H1 (cell line): ENCODE measurements around the gene ZNF414. TPM values are rescaled to one million over a fixed set of nuclear protein-coding genes. Genes with fewer than 3 reads are reported as not detected.

Experiments
- CTCF ChIA-PET: fragments of 300-600 bp; sonication (Branson Sonifier 250); formaldehyde crosslinking; loops from one replicate; lab custom pipeline; 2021; ENCODE audit not compliant: partially characterized antibody; lab: Charles Lee
- POLR2A ChIA-PET: fragments of 300-600 bp; sonication (Branson Sonifier 250); formaldehyde crosslinking; loops from one replicate; lab custom pipeline; 2021; ENCODE audit warnings: inconsistent platforms; ENCODE audit not compliant: partially characterized antibody; lab: Charles Lee
- DNase-seq, 2 experiments: peaks; one replicate each; pipeline versions ENCODE4 v3.0.0 to v3.0.0-alpha.2; 2010 to 2022; ENCODE audit warnings: low spot score in 2 of 2, low read depth in 1 of 2, mixed read lengths in 1 of 2
- FAIRE-seq: peaks from 2 replicates; lab custom pipeline; 2011; peaks lifted over from hg19 to GRCh38; lab: Jason Lieb, UNC
- H2AFZ ChIP-seq: 2 replicates; pipeline ENCODE4 v1.8.1; 2012; ENCODE audit warnings: low read length, inconsistent platforms
- H2AK5ac ChIP-seq: 2 replicates; pipeline ENCODE4 v1.6.1; 2013; ENCODE audit warnings: low read depth, low read length
- H2BK120ac ChIP-seq: replicated peaks from 2 replicates; pipeline ENCODE3; 2013; ENCODE audit warnings: low read depth, low read length, inconsistent platforms
- H2BK12ac ChIP-seq: 2 replicates; pipeline ENCODE4 v1.6.1; 2013; ENCODE audit warnings: low read depth, low read length
- H2BK15ac ChIP-seq: 2 replicates; pipeline ENCODE4 v1.6.1; 2013; ENCODE audit warnings: low read length
- H2BK20ac ChIP-seq: 2 replicates; pipeline ENCODE4 v1.6.1; 2013; ENCODE audit warnings: low read length
- H2BK5ac ChIP-seq: 2 replicates; pipeline ENCODE4 v1.6.1; 2013; ENCODE audit warnings: low read depth, low read length
- H3K14ac ChIP-seq: 2 replicates; pipeline ENCODE4 v1.6.1; 2013; ENCODE audit warnings: inconsistent platforms; ENCODE audit not compliant: insufficient read length
- H3K18ac ChIP-seq: 2 replicates; pipeline ENCODE4 v1.6.1; 2013; ENCODE audit warnings: low read length; ENCODE audit errors: extremely low read depth
- H3K23ac ChIP-seq: 2 replicates; pipeline ENCODE4 v1.6.1; 2013; ENCODE audit warnings: inconsistent platforms; ENCODE audit not compliant: insufficient read length
- H3K23me2 ChIP-seq: 2 replicates; pipeline ENCODE4 v1.6.1; 2013; ENCODE audit warnings: low read depth, low read length
- H3K27ac ChIP-seq: 2 replicates; pipeline ENCODE4 v1.6.1; 2011; ENCODE audit warnings: low read depth, low read length, inconsistent platforms
- H3K27me3 ChIP-seq, 4 experiments: replicated peaks in 1 of 4; 1 replicate in 1 of 4; 2 replicates in 3 of 4; pipeline versions ENCODE4 v1.6.1 to v1.8.1; 2011 to 2013; ENCODE audit warnings: low read length in 3 of 4, mild to moderate bottlenecking in 3 of 4, inconsistent platforms in 2 of 4, mixed read lengths in 2 of 4, moderate library complexity in 1 of 4; ENCODE audit not compliant: control insufficient read depth in 3 of 4, insufficient read depth in 3 of 4; ENCODE audit errors: extremely low read depth in 1 of 4
- H3K36me3 ChIP-seq, 4 experiments: 2 replicates each; pipeline versions ENCODE4 v1.6.1 to v1.8.1; 2011 to 2013; ENCODE audit warnings: mild to moderate bottlenecking in 4 of 4, low read length in 3 of 4, moderate library complexity in 2 of 4, control low read depth in 1 of 4, inconsistent platforms in 1 of 4; ENCODE audit not compliant: insufficient read depth in 4 of 4, control insufficient read depth in 2 of 4
- H3K4ac ChIP-seq: replicated peaks from 2 replicates; pipeline ENCODE3; 2013; ENCODE audit warnings: low read length, low read depth, mixed read lengths, inconsistent platforms; ENCODE audit not compliant: insufficient read length
- H3K4me1 ChIP-seq, 4 experiments: replicated peaks in 1 of 4; 1 replicate in 1 of 4; 2 replicates in 3 of 4; pipeline versions ENCODE4 v1.6.1 to v1.8.1; 2011 to 2013; ENCODE audit warnings: low read length in 3 of 4, inconsistent platforms in 2 of 4, mixed read lengths in 1 of 4; ENCODE audit not compliant: insufficient read depth in 4 of 4, control insufficient read depth in 3 of 4
- H3K4me2 ChIP-seq, 2 experiments: 2 replicates each; pipeline versions ENCODE4 v1.6.1 to v1.8.1; 2011 to 2013; ENCODE audit warnings: low read depth in 2 of 2, low read length in 2 of 2, control low read depth in 1 of 2, inconsistent platforms in 1 of 2, mild to moderate bottlenecking in 1 of 2; ENCODE audit not compliant: insufficient read depth in 1 of 2
- H3K4me3 ChIP-seq, 4 experiments: fragments of 200-600, 300-600 bp in 1 of 4; sonication (generic), shearing (Covaris generic), sonication (Bioruptor Twin) in 1 of 4; 2 replicates each; pipeline versions ENCODE4 v1.5.1 to v1.8.1; 2011 to 2016; ENCODE audit warnings: low read length in 4 of 4, low read depth in 3 of 4, control low read depth in 2 of 4, inconsistent platforms in 2 of 4, mild to moderate bottlenecking in 2 of 4, mixed read lengths in 1 of 4, moderate library complexity in 1 of 4; ENCODE audit not compliant: insufficient read depth in 2 of 4; ENCODE audit errors: extremely low read depth in 1 of 4
- H3K56ac ChIP-seq: replicated peaks from 2 replicates; pipeline ENCODE3; 2013; ENCODE audit warnings: low read depth, mild to moderate bottlenecking, mixed read lengths, low read length, inconsistent platforms; ENCODE audit not compliant: insufficient read length
- H3K79me1 ChIP-seq: 2 replicates; pipeline ENCODE4 v1.6.1; 2013; ENCODE audit warnings: low read depth, low read length, control low read depth
- H3K79me2 ChIP-seq, 2 experiments: 2 replicates each; pipeline versions ENCODE4 v1.6.1 to v1.8.1; 2012 to 2013; ENCODE audit warnings: low read length in 2 of 2, mild to moderate bottlenecking in 2 of 2, inconsistent platforms in 1 of 2; ENCODE audit not compliant: insufficient read depth in 2 of 2, control insufficient read depth in 1 of 2
- H3K9ac ChIP-seq, 4 experiments: replicated peaks in 1 of 4; 1 replicate in 1 of 4; 2 replicates in 3 of 4; pipeline versions ENCODE4 v1.6.1 to v1.8.1; 2011 to 2013; ENCODE audit warnings: low read depth in 3 of 4, low read length in 3 of 4, control low read depth in 2 of 4, mild to moderate bottlenecking in 2 of 4, moderate library complexity in 2 of 4, inconsistent platforms in 1 of 4; ENCODE audit errors: extremely low read depth in 1 of 4
- H3K9me3 ChIP-seq, 2 experiments: 2 replicates each; pipeline versions ENCODE4 v1.6.1 to v1.8.1; 2012 to 2013; ENCODE audit warnings: mild to moderate bottlenecking in 2 of 2, moderate library complexity in 2 of 2, control low read depth in 1 of 2, inconsistent platforms in 1 of 2, low read depth in 1 of 2, low read length in 1 of 2, mixed read lengths in 1 of 2; ENCODE audit not compliant: insufficient read depth in 2 of 2
- H4K20me1 ChIP-seq, 2 experiments: replicated peaks in 1 of 2; 2 replicates each; pipeline versions ENCODE3 to v1.8.1; 2011 to 2013; ENCODE audit warnings: inconsistent platforms in 2 of 2, low read length in 2 of 2, mild to moderate bottlenecking in 1 of 2; ENCODE audit not compliant: insufficient read depth in 2 of 2, control insufficient read depth in 1 of 2
- H4K5ac ChIP-seq: 2 replicates; pipeline ENCODE4 v1.6.1; 2013; ENCODE audit warnings: low read length, low read depth, mixed read lengths, inconsistent platforms; ENCODE audit not compliant: insufficient read length
- H4K8ac ChIP-seq: 2 replicates; pipeline ENCODE4 v1.8.0; 2013; ENCODE audit warnings: mild to moderate bottlenecking, moderate library complexity, low read length, inconsistent platforms; ENCODE audit not compliant: insufficient read depth; ENCODE audit errors: extremely low read depth
- H4K91ac ChIP-seq: replicated peaks from 2 replicates; pipeline ENCODE3; 2013; ENCODE audit warnings: low read length, mixed read lengths, inconsistent platforms; ENCODE audit not compliant: insufficient read length
- ASH2L ChIP-seq: fragments of 200-600, 300-600 bp; sonication (generic); IDR thresholded peaks from one replicate; pipeline ENCODE4 v1.7.1; 2017; ENCODE audit warnings: low read length
- CREB1 ChIP-seq: IDR thresholded peaks from 2 replicates; pipeline ENCODE4 v1.6.1; 2012; ENCODE audit warnings: inconsistent platforms
- KDM5A ChIP-seq: fragments of 200-600 bp; IDR thresholded peaks from 2 replicates; pipeline ENCODE4 v1.7.1; 2012; ENCODE audit warnings: mild to moderate bottlenecking, low read length, inconsistent platforms, mixed read lengths
- RBBP5 ChIP-seq: IDR thresholded peaks from 2 replicates; pipeline ENCODE4 v1.7.1; 2012; ENCODE audit warnings: low read depth, mild to moderate bottlenecking, inconsistent platforms, low read length, moderate library complexity, borderline replicate concordance
- TBP ChIP-seq: IDR thresholded peaks from 2 replicates; pipeline ENCODE4 v1.6.1; 2011; ENCODE audit warnings: low read depth, low read length, improper control_type of control experiment
- TCF12 ChIP-seq: IDR thresholded peaks from 2 replicates; pipeline ENCODE4 v1.6.1; 2011; ENCODE audit warnings: low read depth, mild to moderate bottlenecking, low read length
- WGBS, 2 experiments: shearing (Covaris generic) in 1 of 2; methylation state at CpG; one replicate each; pipeline versions ENCODE4 v1.1.6 to v1.1.7; 2013 to 2015; ENCODE audit warnings: low lambda C conversion rate in 2 of 2, mixed read lengths in 2 of 2, inconsistent platforms in 1 of 2, low coverage in 1 of 2, missing lambda C conversion rate in 1 of 2; ENCODE audit not compliant: insufficient replicate concordance in 2 of 2, insufficient coverage in 1 of 2, insufficient read length in 1 of 2; ENCODE audit errors: extremely low coverage in 1 of 2, missing lambda C conversion rate in 1 of 2; 5-methylcytosine and 5-hydroxymethylcytosine counted together
- polyA plus RNA-seq, 7 experiments: library from polyadenylated mRNA; depleted of rRNA in 3 of 7; stranded (reverse) in 5 of 7; unstranded in 2 of 7; fragments of >200 nt in 5 of 7; fragments of 200-250 nt in 2 of 7; gene quantifications; 1 replicate in 5 of 7; 2 replicates in 1 of 7; 4 replicates in 1 of 7; pipeline versions ENCODE4 v1.2.1 to v1.2.3, GENCODE V29; 2011 to 2013; ENCODE audit warnings: missing spikeins in 2 of 7, mixed read lengths in 2 of 7
- total RNA-seq: library from RNA; stranded (reverse); fragmentation: NEBNext Ultra II Directional; extraction: Animal tissue kit (Norgen Biotek cat#: 25700); gene quantifications from 2 replicates; pipeline ENCODE4 v1.2.1, GENCODE V29; 2021
- TF ChIP-seq, protein P1 (sequence below): IDR thresholded peaks from 2 replicates; pipeline ENCODE4 v1.6.1; 2011; ENCODE audit warnings: low read depth, mild to moderate bottlenecking, low read length; ENCODE audit not compliant: insufficient read depth
- TF ChIP-seq, protein P2 (sequence below), 3 experiments: IDR thresholded peaks; 1 replicate in 2 of 3; 2 replicates in 1 of 3; pipeline versions ENCODE4 v1.5.1 to v1.6.1; 2011; ENCODE audit warnings: low read length in 3 of 3, mild to moderate bottlenecking in 3 of 3, inconsistent platforms in 2 of 3, low read depth in 1 of 3, moderate library complexity in 1 of 3; ENCODE audit not compliant: insufficient read depth in 1 of 3; ENCODE audit errors: control extremely low read depth in 1 of 3
- TF ChIP-seq, protein P3 (sequence below): IDR thresholded peaks from 2 replicates; pipeline ENCODE4 v1.6.1; 2012; ENCODE audit warnings: low read length, inconsistent platforms

The ZNF414 gene
- total and polyA plus RNA-seq, 2 of the 8 experiments (the other 6 are each of a cell fraction or from before 2014, with no cell fraction given): 9.7 to 26.8 TPM

DNA sequence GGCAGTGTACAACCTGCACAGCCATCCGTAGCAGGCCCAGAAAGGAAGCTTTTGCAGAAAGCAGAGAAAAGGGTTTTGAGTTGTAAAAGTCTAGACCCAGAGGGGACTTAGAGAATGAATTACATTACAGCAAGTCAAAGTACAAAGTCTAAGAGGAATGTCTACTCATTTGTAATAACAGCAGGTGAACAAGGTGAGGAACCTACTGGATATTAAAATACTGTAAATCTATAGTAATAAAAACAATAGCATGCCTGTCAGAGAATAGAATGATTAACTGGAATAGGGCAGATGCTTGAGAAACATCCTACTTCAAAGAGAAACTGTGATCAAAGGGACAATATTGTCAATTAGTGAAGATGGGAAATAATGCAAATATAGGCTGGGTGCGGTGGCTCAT, 18.3 kb upstream of the ZNF414 start:
- no peaks in the 10 kb centered on the region; the same call in 1 of the 2 replicates for H3K23me2 ChIP-seq
- DNase-seq (no peak), FAIRE-seq (no peak)
- H2BK5ac ChIP-seq: no peak overlapping the region
- no peak overlapping the region for H2AFZ ChIP-seq
- H2BK120ac ChIP-seq: no peak overlapping the region
- H3K9me3 ChIP-seq: no peaks in the 10 kb centered on the region
- peaks cover 6 to 14% of the 10 kb centered on the region in 2 experiments for H4K20me1 ChIP-seq
- H3K79me2 ChIP-seq: no peaks in the 10 kb centered on the region
- H3K14ac ChIP-seq: no peak overlapping the region
- no peak overlapping the region for H4K5ac ChIP-seq
- no peak overlapping the region for H2BK12ac ChIP-seq
- H3K18ac ChIP-seq: no peak overlapping the region
- no peak overlapping the region for H4K91ac ChIP-seq
- H3K79me1 ChIP-seq: peaks cover 9% of the 10 kb centered on the region
- no peak overlapping the region for H2BK20ac ChIP-seq
- no peak overlapping the region for H4K8ac ChIP-seq
- H3K4me1 ChIP-seq: peaks cover 0 to 5% (median 0%) of the 10 kb centered on the region in 4 experiments; a peak in 2 of 7 replicates
- CTCF ChIA-PET: interaction anchor here (1.0 kb wide), 1 partner anchor 18 kb away, joined by 3 read pairs; no protein-coding TSS in a partner anchor
- H3K27ac ChIP-seq: no peak overlapping the region
- H3K4ac ChIP-seq: no peak overlapping the region
- H2BK15ac ChIP-seq: no peak overlapping the region
- H3K4me2 ChIP-seq: no peak overlapping the region
- H3K56ac ChIP-seq: no peak overlapping the region
- H3K27me3 ChIP-seq: no peaks in the 10 kb centered on the region
- POLR2A ChIA-PET: interaction anchor here (1.2 kb wide), 1 partner anchor 46 kb away, joined by 3 read pairs; no protein-coding TSS in a partner anchor
- H3K9ac ChIP-seq: no peak overlapping the region
- H3K4me3 ChIP-seq: no peak overlapping the region
- WGBS, 2 experiments: 88% methylated on average over 2 of the region's 2 CpGs; no CpG with 5 or more reads in 1 of the 2 experiments
- H3K23ac ChIP-seq: no peak overlapping the region
- H3K36me3 ChIP-seq: no peaks in the 10 kb centered on the region
- H2AK5ac ChIP-seq: no peak overlapping the region
- TF ChIP-seq, protein P1, sequence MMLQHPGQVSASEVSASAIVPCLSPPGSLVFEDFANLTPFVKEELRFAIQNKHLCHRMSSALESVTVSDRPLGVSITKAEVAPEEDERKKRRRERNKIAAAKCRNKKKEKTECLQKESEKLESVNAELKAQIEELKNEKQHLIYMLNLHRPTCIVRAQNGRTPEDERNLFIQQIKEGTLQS: no peak
- no peak for TF ChIP-seq ASH2L
- TF ChIP-seq CREB1: no peak
- TF ChIP-seq TCF12: no peak
- no peak for TF ChIP-seq TBP
- TF ChIP-seq, protein P2, sequence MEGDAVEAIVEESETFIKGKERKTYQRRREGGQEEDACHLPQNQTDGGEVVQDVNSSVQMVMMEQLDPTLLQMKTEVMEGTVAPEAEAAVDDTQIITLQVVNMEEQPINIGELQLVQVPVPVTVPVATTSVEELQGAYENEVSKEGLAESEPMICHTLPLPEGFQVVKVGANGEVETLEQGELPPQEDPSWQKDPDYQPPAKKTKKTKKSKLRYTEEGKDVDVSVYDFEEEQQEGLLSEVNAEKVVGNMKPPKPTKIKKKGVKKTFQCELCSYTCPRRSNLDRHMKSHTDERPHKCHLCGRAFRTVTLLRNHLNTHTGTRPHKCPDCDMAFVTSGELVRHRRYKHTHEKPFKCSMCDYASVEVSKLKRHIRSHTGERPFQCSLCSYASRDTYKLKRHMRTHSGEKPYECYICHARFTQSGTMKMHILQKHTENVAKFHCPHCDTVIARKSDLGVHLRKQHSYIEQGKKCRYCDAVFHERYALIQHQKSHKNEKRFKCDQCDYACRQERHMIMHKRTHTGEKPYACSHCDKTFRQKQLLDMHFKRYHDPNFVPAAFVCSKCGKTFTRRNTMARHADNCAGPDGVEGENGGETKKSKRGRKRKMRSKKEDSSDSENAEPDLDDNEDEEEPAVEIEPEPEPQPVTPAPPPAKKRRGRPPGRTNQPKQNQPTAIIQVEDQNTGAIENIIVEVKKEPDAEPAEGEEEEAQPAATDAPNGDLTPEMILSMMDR (IDR thresholded peaks at IDR 0.05; ENCODE audit: control extremely low read depth in 1 of 3, insufficient read depth in 1 of 3, low read depth in 1 of 3, low read length in 3 of 3): no peak
- TF ChIP-seq KDM5A: no peak
- TF ChIP-seq RBBP5: no peak
- TF ChIP-seq, protein P3, sequence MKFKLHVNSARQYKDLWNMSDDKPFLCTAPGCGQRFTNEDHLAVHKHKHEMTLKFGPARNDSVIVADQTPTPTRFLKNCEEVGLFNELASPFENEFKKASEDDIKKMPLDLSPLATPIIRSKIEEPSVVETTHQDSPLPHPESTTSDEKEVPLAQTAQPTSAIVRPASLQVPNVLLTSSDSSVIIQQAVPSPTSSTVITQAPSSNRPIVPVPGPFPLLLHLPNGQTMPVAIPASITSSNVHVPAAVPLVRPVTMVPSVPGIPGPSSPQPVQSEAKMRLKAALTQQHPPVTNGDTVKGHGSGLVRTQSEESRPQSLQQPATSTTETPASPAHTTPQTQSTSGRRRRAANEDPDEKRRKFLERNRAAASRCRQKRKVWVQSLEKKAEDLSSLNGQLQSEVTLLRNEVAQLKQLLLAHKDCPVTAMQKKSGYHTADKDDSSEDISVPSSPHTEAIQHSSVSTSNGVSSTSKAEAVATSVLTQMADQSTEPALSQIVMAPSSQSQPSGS: no peak
